DMS 273 (cell line): ENCODE results near the gene GON7.
"Not testable (repeated sequence)": the region's sequence is repeated elsewhere in the genome, so short reads cannot be mapped to it uniquely, and the experiment has no call there.

Experiments used
- DNase-seq: peaks from one replicate; lab custom pipeline; 2025; ENCODE audit not compliant: unreplicated experiment; lab: John Stamatoyannopoulos, UW

Gene GON7

DNA sequence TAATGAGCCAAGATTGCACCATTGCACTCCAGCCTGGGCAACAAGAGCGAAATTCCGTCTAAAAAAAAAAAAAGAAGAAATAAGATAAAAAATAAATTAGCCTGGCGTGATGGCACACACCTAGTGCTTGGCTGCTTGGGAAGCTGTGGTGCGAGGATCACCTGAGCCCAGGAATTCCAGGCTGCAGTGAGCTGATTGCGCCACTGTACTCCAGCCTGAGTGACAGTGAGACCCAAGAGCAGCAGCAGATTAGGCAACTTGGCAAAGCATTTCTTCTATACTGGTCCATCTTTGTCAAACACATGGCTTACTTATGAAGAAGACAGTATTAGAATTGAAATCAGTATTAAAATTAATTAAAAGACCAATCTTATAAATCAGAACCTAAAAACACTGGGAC is 6.3 kb downstream of the GON7 start:
- DNase-seq = no peak

GRCh38 chr14:93199031-93199430 is 7.8 kb downstream of the GON7 start:
- DNase-seq = no peak

DNA sequence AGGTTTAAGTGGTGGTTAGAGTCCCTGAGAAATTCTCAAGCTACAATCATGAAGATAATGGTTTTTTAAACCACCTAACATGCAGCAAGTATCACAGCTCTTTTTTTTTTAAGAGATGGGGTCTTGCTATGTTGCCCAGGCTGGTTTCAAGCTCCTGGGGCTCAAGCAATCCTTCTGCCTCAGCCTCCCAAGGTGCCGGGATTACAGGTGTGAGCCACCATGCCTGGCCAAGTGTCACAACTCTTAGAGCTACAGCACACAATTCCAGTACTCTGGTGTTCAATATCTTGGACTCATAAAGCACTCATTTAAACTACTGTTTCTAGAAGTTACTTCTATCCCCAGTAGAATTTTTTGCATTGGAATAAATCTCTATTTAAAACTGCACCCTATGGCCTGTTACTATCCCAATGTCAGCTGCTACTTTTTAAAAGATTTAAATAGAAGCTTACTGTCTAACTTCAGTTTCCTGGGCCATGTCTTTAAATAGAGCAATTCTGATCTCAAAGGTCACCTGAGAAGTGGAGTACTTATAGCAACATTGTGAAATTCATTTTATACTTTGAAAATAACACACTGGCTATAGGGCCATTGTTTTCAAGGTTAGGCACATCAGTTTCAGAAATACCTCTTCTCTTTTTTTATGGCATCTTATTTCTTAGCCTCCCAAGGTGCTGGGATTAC is 11.4 kb downstream of the GON7 start:
- no peak for DNase-seq

GRCh38 chr14:93186956-93187355 is 19.9 kb downstream of the GON7 start:
- DNase-seq = no peak

- DNase-seq = no peak
Measured at GRCh38 chr14:93186466-93186865, 20.4 kb downstream of the GON7 start.

DNA sequence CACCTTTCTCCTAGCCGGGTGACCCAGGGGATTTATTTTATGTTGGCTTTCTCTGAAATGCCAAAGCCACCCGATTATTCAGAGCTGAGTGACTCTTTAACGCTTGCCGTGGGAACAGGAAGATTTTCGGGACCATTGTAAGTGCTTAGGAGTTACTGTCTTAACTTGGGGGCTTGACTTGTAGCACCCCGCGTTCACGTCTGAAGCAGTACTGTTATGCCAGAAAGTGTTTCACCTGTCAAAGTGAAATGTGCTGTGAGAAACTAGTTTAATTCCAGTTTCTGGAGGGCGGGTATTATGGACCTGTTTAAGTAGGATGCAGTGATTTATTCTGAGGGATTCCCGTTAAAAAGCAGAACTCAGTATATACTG is 21.5 kb downstream of the GON7 start:
- DNase-seq = no peak

DNA sequence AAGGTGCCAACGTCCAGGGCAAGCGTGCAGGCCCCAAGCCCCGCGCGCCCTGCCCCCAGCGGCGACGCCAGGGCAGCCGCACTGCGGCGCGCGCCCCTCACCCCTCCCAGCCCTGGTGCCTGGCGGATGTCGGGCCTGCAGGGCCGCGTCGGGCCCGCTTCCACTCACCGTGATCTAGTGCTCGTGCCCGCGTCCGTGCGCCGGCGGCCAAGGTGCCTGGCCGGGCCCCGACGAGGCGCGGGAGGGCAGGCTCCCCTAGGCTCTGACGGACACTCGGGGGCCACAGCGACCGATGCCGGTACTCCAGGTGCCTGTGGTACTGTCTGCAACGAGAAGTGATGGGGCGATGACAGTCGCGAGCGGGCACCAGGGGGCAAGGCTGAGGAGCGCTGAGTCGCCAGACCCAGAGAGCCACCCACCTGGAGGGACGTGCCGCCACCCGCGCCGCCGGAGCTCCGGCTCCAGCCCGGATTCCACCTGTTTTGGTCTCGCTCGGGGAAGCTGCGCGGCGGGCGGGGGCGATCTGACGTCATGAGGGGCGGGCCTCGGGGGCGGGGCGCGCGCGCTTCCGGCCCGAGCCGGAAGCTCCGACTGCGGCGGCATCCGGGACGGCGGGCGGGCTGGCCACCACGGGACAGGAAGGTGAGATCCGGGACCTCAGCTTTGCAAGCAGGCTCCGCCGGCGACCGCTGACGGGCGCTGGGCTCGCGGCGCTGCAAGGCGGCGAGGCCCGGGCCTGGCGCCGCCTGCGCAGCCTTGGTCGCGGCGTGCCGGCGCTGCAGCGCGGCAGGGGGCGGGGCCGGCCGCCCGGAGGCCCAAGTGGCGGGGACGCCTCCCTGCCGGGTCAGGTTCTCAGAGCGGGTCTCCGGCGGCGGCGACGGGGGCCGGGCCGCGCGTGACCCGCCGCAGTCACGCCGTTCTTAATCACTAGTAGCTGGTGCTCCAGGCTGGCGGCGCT is 22.2 kb downstream of the GON7 start, which contains the start of the genes LYSET and MOAP1:
LYSET (plus strand) TSS at position 927 of the 958 bp plus-strand sequence. CDS start 89 bp downstream, outside the sequence.
MOAP1 (minus strand) TSS at position 507 of the 958 bp plus-strand sequence. CDS start 655 bp downstream, outside the sequence.
- peak; percentile 94 for DNase-seq

DNA sequence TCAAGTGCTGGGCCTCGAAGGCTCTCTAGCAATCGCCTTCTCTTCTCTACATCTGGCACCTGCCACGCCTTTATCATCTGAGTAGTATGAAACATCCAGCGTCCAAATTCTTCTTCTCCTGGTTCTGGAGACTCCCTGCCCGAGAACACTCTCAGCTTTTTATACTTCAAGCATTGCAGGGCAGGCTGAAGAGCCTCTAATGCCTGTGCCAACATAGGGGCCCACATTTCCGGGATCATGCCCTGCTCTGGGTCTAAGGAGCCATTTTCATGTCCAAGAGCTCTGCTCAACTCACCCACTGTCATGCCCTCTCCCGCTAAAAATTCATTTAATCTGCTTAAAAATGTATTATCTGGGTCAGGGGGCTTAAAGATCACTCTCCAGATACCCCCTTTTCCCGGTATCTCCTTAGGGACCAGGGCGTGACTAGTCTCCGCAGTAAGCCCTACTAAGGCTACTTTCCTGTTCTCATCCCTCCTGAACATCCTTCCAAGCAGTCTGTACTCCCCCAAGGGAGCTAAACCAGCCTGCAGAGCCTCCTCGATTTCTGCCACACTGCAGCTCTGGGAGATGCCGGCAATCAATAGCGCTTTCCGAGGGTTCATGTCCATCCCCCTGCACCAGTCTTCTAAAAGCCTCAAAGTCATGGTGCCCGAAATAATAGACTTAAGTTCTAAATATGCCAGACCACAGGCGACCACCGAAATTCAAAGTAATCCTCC is 23.1 kb downstream of the GON7 start:
- DNase-seq = no peak

DNA sequence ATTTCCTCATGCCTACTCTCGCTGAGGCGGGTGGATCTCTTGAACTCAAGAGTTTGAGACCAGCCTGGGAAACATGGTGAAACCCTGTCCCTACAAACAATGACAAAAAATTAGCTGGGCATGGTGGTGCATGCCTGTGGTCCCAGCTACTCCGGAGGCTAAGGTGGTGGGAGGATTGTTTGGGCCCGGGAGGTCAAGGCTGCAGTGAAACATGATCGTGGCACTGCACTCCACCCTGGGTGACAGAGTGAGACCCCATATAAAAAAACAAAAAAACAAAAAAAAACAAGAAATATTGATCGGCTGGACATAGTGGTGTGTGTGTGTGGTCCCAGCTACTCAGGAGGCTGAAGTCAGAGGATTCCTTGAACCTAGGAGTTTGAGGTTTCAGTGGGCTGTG is 31.4 kb downstream of the GON7 start:
- DNase-seq = no peak

GRCh38 chr14:93174731-93175130 is 32.1 kb downstream of the GON7 start:
- not testable (repeated sequence) for DNase-seq

DNA sequence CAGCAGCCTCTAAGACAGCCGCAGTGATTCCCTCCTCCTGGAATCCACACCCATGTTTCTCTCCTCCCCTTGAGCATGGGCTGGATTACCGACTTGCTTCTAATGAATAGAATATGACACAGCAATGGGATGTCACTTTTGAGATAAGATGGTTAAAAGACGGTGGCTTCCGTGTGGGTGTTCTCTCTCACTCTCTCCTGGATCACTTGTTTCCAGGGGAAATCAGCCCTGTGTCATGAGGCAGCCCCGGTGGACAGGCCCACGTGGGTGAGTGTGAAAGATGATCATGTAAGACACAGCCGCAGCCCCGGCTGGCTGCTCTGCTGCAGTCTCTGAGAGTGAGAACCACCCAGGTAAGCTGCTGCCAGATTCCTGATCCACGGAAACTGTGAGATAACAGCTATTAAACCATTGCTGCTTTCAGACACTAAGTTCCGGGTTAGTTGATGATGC is 32.9 kb downstream of the GON7 start:
- peak; percentile 28 for DNase-seq

- DNase-seq = no peak
Measured at GRCh38 chr14:93171376-93171775, 35.5 kb downstream of the GON7 start.

DNA sequence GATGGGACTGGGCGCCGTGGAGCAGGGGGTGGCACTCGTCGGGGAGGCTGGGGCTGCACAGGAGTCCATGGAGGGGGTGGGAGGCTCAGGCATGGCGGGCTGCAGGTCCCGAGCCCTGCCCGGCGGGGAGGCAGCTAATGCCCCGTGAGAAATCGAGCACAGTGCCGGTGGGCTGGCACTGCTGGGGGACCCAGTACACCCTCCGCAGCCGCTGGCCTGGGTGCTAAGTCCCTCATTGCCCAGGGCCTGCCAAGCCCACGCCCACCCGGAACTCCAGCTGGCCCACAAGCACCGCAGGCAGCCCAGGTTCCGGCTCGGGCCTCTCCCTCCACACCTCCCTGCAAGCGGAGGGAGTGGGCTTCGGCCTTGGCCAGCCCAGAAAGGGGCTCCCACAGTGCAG is 36.7 kb downstream of the GON7 start:
- not testable (repeated sequence) for DNase-seq

- not testable (repeated sequence) for DNase-seq
Measured at GRCh38 chr14:93169619-93170018, 37.2 kb downstream of the GON7 start.

- DNase-seq = not testable (repeated sequence)
Measured at GRCh38 chr14:93168610-93169009, 38.3 kb downstream of the GON7 start.

- not testable (repeated sequence) for DNase-seq
Measured at GRCh38 chr14:93165271-93166265, 41.3 kb downstream of the GON7 start.

GRCh38 chr14:93163564-93163963 is 43.3 kb downstream of the GON7 start:
- peak; percentile 21 for DNase-seq

- DNase-seq = no peak
Measured at GRCh38 chr14:93161411-93161940, 45.4 kb downstream of the GON7 start.

DNA sequence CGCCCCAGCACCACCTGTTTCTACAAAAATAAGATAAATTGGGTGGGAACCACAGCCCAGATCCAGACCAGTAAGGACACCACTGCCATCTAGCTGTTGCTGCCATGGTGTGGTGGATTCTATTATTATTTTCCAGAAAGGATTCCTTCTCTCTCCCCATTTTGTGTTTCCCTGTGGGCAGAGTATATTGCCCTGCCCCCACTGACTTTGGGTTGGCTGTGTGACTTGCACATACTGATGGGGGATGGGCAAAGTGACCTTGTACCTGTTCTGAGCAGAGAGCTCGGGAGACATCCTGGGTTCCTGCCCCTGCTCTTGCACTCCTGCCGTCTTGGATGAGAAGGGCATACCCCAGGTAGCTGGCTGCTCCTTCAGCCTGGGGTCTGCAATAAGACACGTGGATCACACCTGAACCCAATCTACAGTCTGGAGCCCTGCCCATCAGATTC is 46.5 kb downstream of the GON7 start:
- DNase-seq = peak; percentile 65
